Cardiac fibroblast (primary cell): Measurements from ENCODE around the gene ARNT2.

Experiments used
- DNase-seq, 2 donors: peaks; one replicate each; pipeline versions ENCODE4 v3.0.0 to v3.0.0-alpha.2; 2010; ENCODE audit warnings: low read depth in 2 of 2
- H3K4me3 ChIP-seq, 2 donors: replicated peaks in 1 of 2; 1 replicate in 1 of 2; 2 replicates in 1 of 2; pipeline ENCODE4 v1.5.1; 2011; ENCODE audit warnings: low read depth in 2 of 2, low read length in 2 of 2, mild to moderate bottlenecking in 2 of 2, moderate library complexity in 1 of 2
- CTCF ChIP-seq: IDR thresholded peaks from one replicate; pipeline ENCODE4 v1.5.1; 2011; ENCODE audit warnings: low read depth, mild to moderate bottlenecking, low read length, inconsistent platforms

ARNT2 gene

DNA sequence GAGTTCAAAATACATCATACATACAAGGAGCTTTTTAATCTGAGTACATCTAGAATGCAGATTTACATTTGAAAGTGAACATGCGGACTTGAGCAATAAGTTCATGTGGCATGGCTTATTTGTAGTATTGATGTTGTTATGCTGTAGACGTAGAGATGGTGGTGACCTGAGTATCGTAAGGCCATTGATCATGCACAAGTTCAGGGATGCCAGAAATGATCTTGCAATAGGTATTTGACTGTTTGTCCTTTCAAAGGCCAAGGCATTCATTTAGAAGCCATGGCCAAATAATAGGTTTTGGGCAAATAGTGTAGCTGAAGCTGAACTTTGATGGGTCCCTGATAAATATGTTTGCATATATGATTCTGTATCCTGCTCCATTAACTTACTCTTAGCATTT, 35.0 kb downstream of the ARNT2 start:
- no peak overlapping the region for H3K4me3 ChIP-seq
- TF ChIP-seq CTCF: no peak
- DNase-seq: no peak

DNA sequence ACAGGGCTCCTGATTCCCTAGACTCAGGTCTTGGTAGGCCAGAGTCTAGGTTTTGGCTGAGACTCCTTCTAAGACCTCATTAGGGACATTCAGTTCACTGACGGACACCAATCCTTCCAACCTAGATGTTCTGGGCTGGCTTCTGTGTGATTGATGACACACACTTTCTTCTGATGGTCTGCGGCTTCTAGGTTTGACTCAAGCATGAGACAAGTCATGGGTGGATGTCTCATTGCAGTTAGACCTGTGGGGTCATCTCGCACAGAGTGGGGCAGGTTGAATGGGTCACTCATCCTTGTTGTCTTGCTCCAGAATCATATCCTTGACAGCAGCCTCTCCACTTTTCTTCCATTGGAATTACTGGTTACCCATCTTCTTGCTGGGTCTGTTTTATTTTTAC, 35.8 kb downstream of the ARNT2 start:
- no peak for TF ChIP-seq CTCF
- no peak for DNase-seq
- H3K4me3 ChIP-seq: no peak overlapping the region

DNA sequence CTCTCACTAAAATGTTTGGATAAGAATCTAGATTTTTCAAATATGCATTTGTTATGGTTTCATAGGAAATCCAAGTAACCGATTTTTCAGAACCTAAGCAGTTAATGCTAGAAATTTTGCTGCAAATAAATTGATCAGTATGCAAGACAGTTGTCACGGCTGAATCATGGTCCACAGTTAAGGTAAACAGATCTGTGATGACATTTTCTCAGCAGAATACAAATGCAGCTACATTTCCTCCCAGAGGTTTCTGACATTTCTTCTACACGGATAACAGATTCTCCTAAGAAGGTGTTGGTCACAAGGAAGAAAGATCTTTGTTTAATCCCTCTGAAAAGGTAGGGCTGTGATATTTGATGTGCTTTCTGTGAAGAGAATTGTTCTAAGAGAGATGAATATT, 36.9 kb downstream of the ARNT2 start:
- no peak for TF ChIP-seq CTCF
- no peak for DNase-seq
- no peak overlapping the region for H3K4me3 ChIP-seq

DNA sequence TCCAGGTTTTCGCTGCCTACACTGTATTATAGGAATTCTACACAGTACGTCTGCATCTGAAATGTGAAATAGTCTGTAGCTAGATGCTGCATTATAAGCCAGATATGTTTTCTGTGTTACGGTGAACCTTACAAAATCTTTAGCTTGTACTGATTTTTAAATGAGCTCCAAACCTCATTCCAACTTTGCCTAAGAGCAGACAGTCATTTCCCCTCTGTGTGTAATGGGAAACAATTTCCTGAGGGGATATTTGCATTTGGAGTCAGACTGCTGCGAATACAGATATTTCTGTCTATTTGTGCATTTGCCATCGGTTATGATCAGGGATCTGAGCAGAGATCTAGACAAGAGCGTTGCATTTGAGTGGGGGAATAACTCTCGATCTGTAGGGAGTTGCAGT, 37.5 kb downstream of the ARNT2 start:
- no peak overlapping the region for H3K4me3 ChIP-seq
- DNase-seq: no peak
- TF ChIP-seq CTCF: no peak

DNA sequence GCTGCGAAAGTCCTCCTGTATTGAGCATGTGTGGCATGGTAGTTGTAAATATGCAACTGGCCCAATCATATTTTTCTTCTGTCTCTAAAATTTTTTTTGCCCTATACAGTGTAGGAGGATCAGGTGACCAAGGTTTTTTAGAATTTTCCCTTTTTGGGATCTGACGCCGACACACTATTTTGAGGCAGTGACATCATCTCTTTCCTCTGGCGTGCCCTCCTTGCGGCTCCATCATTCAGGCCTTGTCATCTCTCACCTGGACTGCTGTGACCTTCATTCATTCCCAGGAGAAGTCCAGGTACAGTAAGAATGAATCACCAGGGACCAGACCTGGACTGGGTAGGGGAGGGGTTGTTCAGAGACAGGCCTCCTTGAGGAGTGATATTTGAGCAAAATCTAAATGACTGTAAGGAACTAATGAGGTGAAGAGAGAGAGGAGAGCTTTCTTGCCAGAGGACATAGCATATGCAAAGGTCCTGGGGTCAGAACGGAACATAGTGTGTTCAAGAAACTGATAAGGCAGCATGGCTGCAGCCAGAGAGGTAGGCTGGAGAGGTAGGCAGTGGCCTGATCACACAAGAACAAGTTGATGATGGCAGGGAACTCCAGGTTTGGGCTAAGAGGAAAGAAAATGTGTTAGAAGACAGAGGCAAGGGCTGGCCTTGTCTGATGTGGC, 38.7 kb downstream of the ARNT2 start:
- no peak for TF ChIP-seq CTCF
- no peak overlapping the region for H3K4me3 ChIP-seq
- no peak for DNase-seq

- no peak for TF ChIP-seq CTCF
- H3K4me3 ChIP-seq: no peak overlapping the region
- DNase-seq: no peak
Measured at GRCh38 chr15:80444680-80445251, 40.6 kb downstream of the ARNT2 start.
